Muscle of arm (tissue), 12 donors: ENCODE data around the gene RRAS2. TPM values are rescaled to one million over a fixed set of nuclear protein-coding genes. Genes with fewer than 3 reads are reported as not detected.

Source experiments
- DNase-seq: peaks from one replicate; pipeline ENCODE4 v3.0.0-alpha.2; 2013
- polyA plus RNA-seq, 12 donors: library from polyadenylated mRNA; unstranded; fragments of 120-200 nt; gene quantifications; one replicate each; pipeline ENCODE4 v1.2.1, GENCODE V29; 2013; ENCODE audit not compliant: insufficient read length in 12 of 12

Gene RRAS2
- polyA plus RNA-seq, 12 donors: 32.2 to 58.5 (median 46.9) TPM; not detected in 1

GRCh38 chr11:14232652-14233051 is 126.3 kb downstream of the RRAS2 start:
- no peak for DNase-seq

- DNase-seq: no peak
Measured at GRCh38 chr11:14230407-14230806, 128.6 kb downstream of the RRAS2 start.

- DNase-seq: no peak
Measured at GRCh38 chr11:14229472-14229871, 129.5 kb downstream of the RRAS2 start.

GRCh38 chr11:14228356-14228755 is 130.6 kb downstream of the RRAS2 start:
- no peak for DNase-seq

Other genes starting within 250 kb of the RRAS2 start
- 100 to 1,000 TPM in 5 of 12 donors, 10 to 100 TPM in 6, not detected in 1; 64.2 to 125 (median 96.2) TPM for gene COPB1, start 140.6 kb upstream of the RRAS2 start, polyA plus RNA-seq
- gene PSMA1, start 161.2 kb upstream of the RRAS2 start, polyA plus RNA-seq: 100 to 1,000 TPM in 11 of 12 donors, not detected in 1; 104 to 156 (median 138) TPM